ENCODE measurements around the gene CNIH1.
"Not testable (repeated sequence)": the region's sequence is repeated elsewhere in the genome, so short reads cannot be mapped to it uniquely, and the experiment has no call there.

CNIH1 gene

DNA sequence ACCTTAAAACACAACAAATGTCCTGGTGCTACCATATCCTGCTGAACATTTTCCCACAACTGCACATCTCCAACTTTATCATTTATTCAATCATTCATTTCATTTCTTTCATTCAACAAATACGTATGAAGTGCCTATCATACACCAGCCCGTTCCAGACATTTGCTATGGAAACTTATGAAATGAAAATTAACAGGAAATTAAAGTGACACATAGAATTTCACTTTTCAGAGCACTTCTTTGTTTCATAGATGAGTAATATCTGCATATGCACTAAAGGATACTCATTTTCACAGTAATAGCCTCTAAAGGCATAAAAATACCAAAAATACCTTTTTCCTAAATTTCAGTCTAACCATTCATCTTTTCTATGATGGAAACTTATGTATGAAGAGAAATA lies 12.6 kb downstream of the CNIH1 start:
- DNase-seq (ENCODE audit: low spot score), result no peak

- DNase-seq (ENCODE audit: low spot score), result no peak
These were observed 13.3 kb downstream of the CNIH1 start for GRCh38 chr14:54427871-54428270.

DNA sequence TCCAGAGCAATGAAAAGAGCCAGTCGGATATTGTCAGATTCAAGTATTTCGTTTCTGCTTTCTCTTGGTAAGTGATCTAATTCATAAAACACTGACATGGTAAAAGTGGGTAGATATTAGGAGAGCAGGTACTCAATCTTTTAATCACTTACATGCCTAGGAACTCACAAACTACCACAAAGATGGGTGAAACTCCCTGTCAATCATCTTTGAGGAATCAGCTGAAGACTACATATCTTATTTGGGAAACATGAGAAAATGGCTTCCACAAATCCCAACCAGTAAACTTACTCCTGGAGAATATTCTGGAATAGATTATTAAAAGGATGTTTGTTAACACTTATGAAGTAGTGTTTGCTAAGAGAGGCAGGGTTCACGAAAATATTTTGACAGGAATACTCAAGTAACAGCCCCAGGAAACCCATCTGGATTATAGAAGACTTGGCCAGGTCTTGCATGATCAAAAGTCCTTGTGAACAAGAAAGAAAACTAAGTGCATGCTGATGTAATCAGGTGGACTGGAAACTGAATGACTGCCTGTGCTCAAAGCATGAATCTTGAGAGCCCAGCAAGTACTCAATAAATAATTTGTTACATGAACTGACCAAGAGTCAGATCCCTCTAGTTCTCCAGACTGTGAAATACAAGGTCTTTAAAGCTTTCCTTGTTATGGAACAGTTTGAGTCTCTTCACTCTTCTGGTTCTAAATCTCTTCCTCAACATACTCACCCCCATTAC lies 15.5 kb downstream of the CNIH1 start:
- DNase-seq (ENCODE audit: low spot score), result no peak

DNA sequence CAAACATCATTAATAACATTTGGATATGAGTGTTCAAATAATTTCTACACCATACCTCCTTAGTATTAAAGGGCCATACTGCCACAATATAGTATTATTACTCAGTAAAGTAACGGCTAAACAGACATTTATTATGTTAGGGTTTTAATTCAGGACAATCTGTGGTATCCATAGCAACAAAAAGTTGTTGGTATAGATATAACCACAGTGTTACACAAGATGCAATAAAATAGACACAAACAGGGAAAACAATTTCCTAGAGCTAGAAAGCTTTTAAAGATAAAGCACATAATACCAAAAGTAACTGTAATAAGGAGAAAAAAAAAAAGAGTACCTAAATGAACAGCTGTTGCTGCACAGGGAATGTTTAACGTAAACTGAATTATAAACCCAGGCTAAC lies 16.1 kb downstream of the CNIH1 start:
- no peak for DNase-seq (ENCODE audit: low spot score)

DNA sequence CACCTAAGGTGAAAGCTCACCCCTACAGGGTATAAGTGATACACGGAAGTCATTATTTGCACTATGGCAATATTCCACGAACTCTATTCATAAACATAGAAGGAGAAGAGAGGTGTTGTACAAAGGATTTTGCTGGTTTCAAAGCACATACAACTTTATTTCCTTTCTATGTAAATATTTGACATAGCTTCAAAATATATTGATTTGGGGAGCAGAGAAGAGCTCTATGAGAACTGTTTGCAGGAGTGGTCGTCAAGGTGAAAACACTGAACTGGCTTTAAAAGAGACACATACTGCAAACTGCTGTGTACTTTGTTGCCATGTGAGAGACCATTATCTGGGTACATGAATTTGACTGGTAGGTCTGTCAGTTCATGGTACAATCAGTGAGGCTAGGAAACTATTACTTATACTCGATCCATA lies 16.7 kb downstream of the CNIH1 start:
- no peak for DNase-seq (ENCODE audit: low spot score)

DNA sequence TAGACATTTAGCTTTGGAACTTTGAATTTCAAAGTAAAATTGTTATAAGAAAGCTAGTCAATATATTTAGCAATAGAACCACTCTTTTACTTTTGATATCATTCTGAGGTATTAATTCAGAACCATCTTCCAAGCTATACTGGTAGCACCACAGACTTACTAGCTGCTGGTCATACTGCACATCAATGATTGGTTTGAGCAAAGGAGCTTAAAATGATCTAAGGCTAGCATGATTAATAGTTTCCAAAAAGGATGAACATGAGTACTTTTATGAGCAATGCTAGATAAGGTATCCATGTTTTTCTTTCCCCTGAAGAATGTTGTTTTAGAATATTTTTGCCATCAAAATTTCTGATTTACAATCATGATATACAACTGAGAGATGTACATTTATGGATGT lies 17.2 kb downstream of the CNIH1 start:
- no peak for DNase-seq (ENCODE audit: low spot score)

DNA sequence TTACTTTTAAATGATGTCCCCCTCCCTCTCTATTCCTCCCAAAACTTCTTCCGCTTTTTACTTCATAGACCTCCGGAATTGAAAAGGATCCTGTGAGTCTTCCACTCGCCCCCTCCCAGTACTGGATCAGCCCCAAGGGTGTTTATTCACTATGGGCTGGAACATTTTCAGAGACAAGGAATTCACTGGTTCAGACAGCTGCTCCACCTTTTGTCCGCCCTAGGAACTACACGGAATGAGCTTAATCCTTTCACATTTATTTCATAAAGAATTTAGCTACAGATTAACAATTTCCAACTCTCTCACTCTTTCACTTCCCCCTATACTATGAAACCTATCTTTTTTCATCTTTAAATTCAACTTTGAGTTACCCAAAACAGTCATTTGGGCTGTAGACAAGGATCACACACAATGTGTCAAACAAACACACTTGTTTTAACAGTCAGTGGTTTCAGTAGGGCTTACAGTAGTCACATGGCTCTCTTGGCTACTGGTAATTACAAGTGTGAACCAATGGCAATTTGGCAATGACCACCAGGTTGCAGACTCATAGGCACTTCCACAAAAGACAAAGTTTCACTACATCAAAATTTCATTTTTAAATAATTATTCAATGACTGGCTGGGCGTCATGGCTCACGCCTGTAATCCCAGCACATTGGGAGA lies 20.6 kb downstream of the CNIH1 start:
- peak; percentile 14 for DNase-seq (ENCODE audit: low spot score)

GRCh38 chr14:54411371-54411770 lies 29.8 kb downstream of the CNIH1 start:
- no peak for DNase-seq (ENCODE audit: low spot score)

GRCh38 chr14:54410215-54410614 lies 31.0 kb downstream of the CNIH1 start:
- DNase-seq (ENCODE audit: low spot score), result no peak

- DNase-seq (ENCODE audit: low spot score), result not testable (repeated sequence)
These were observed 37.7 kb downstream of the CNIH1 start for GRCh38 chr14:54403401-54404005.

GRCh38 chr14:54399560-54399959 lies 41.6 kb downstream of the CNIH1 start:
- no peak for DNase-seq (ENCODE audit: low spot score)

DNA sequence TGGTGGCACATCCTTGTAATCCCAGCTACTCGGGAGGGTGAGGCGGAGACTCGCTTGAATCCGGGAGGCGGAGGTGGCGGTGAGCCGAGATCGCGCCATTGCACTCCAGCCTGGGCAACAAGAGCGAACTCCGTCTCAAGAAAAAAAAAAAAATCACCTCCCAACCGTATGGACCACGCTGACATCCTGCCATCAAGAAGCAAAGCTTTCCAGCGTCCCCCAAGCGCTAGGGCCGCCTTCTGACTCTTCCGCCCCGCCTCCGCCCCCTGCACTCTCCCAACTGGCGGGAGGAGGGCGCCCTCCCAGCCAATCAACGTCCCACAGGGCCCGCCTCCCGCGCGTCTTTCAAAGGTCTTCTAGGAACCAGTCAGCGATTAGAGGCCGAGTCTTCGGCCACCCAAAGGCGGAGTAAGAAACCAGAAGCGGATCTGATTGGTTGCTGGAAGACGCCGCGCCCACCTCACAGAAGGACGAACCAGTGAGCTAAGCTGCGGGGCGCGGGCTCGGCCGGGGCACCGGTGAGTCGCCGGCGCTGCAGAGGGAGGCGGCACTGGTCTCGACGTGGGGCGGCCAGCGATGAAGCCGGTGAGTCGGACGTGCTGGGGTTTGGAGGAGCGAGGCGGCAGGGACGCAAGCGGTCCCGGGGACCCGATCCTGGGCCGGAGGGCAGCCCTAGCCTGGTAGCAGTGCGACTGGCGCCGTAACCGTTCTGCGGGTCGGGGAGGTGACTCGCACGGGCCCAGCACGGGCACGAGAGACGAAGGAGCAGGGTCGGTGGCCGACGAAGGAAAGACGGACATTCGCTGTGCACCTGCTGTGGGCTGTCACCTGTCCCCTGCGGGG lies 44.5 kb downstream of the CNIH1 start, which contains the start of gene CDKN3:
Gene CDKN3 (plus strand): TSS at position 515 of the 843 bp plus-strand sequence. CDS start 62 bp downstream, at position 577.
- DNase-seq (ENCODE audit: low spot score), result peak; percentile 98

DNA sequence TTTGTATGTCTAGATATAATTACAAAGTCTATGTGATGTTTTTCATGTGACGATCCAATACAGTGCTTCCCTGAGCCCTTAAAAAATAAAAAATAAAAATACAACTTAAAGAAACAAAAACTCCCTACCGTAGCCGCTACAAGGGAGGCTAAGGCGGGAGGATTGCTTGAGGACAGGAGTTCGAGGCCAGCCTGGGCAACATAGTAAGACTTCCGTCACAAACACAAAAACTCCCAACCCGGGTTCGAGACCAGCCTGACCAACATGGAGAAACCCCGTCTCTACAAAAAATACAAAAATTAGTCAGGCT lies 45.0 kb downstream of the CNIH1 start:
- no peak for DNase-seq (ENCODE audit: low spot score)

DNA sequence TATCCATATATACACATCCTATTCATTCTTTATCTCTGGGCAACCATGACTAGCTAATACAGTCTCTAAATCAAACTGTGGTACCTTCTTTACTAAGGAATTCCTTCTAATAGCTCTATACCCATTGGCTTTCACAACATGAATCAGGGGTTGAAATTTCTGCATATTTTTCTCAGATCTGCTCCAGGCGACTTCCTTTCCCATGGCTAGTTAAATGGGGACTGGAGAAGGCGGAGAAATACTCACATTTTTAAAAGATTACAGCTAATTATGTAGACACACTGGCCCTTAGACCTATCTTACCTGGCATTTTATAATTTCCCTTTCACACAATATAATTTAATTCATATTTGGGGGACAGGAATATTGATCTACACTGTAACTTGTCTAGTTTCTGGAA lies 45.5 kb downstream of the CNIH1 start:
- no peak for DNase-seq (ENCODE audit: low spot score)

DNA sequence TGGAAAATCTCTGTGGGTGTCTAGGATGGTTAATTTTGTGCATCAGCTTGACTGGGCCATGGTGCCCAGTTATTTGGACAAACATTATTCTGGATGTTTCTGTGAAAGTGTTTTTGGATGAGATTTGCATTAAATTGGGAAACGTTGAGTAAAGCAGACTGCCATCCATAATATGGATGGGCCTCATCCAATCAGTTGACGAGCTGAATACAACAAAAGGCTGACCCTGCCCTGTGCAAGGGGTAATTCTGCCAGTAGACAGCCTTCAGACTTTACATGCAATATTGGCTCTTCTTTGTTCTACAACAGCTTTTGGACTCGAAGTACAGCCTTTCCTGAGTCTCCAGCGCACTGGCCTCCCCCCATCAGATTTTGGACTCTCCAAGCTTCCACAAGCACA lies 45.9 kb downstream of the CNIH1 start:
- DNase-seq (ENCODE audit: low spot score), result no peak

DNA sequence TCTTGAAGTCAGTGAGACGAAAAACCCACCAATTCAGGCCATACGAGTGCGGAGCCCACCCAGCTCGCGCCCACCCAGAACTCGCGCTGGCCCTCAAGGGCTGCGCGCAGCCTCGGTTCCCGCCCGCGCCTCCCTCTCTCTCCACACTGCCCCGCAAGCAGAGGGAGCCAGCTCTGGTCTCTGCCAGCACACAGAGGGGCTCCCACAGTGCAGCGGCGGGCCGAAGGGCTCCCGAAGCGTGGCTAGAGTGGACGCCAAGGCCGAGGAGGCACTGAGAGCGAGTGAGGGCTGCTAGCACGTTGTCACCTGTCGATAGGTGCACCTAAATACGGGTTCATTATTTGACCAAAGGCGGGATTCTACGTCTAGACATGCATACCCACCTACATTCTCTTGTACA lies 46.6 kb downstream of the CNIH1 start:
- DNase-seq (ENCODE audit: low spot score), result no peak

DNA sequence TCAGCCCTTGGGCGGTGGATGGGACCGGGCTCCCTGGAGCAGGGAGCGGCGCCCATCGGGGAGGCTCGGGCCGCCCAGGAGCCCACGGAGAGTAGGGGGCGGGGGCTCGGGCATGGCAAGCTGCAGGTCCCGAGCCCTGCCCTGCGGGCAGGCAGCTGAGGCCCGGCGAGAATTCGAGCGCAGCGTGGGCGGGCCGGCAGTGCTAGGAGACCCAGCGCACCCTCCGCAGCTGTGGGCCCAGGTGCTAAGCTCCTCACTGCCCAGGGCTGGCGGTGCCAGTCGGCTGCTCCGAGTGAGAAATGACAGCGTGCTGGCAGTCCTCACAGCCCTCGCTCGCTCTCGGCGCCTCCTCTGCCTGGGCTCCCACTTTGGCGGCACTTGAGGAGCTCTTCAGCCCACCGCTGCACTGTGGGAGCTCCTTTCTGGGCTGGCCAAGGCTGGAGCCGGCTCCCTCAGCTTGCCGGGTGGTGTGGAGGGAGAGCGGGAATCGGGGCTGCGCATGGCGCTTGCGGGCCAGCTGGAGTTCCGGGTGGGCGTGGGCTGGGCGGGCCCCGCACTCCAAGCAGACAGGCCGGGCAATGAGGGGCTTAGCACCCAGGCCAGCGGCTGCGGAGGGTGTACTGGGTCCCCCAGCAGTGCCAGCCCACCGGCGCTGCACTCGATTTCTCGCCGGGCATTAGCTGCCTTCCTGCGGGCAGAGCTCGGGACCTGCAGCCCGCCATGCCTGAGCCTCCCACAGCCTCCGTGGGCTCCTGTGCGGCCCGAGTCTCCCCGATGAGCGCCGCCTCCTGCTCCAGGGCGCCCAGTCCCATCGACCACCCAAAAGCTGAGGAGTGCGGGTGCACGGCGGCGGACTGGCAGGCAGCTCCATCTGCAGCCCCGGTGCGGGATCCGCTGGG lies 47.9 kb downstream of the CNIH1 start:
- DNase-seq (ENCODE audit: low spot score), result not testable (repeated sequence)

- no peak for DNase-seq (ENCODE audit: low spot score)
These were observed 48.9 kb downstream of the CNIH1 start for GRCh38 chr14:54392131-54392859.

DNA sequence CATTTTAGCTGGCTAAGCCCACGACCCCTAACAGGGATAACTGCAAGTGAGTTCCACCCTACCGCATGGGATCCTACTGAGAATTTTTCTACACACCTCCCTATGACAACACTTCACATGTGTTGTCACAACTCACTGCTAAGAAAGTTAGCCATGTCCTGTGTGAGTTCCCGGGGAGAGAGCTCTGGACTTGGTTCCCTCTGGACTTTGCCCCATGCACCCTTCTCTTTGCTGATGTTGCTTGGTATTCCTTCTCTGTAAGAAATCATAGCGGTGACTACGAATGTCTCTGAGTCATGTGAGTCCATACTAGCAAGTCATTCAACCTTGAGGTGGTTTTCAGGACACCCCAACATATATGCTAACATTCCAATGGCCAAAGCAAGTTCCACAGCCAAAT lies 53.8 kb downstream of the CNIH1 start:
- DNase-seq (ENCODE audit: low spot score), result no peak

DNA sequence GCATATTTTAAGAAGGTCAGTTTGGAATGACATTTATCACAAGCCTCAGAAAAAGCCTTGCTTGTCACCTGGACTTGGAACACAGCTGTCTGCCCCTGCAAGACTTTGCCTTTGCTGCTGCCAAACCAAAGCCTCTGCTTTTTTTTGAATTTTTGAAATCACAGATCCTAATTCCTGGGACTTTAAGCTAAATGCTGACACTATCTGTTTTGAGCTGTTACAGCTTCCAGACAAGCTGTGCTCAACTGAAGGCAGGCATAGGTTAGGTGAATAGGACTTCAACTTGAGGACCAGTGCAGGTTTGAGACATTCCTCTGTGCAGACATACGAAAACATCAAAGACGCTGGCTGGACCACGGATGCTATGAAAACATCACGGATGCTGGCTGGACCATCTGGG lies 55.6 kb downstream of the CNIH1 start:
- no peak for DNase-seq (ENCODE audit: low spot score)

- DNase-seq (ENCODE audit: low spot score), result no peak
These were observed 57.3 kb downstream of the CNIH1 start for GRCh38 chr14:54383835-54384234.
